K562 (cell line): ENCODE results near the gene OPRM1. TPM values are rescaled to one million over a fixed set of nuclear protein-coding genes. Genes with fewer than 3 reads are reported as not detected.

ENCODE experiments used
- ATAC-seq: fragments of 200-7000 bp; cut with Tn5 transposase; 3 replicates; pipeline ENCODE4 v1.9.1; 2020; ENCODE audit warnings: moderate library complexity
- BruUV-seq: library from RNA; stranded (reverse); fragments of 400-500 nt; replicated peaks from 2 replicates; lab custom pipeline; 2021; lab: Mats Ljungman, UMichigan
- CTCF ChIA-PET: fragments of 300-600 bp; formaldehyde crosslinking; extraction: SDS; loops from one replicate; lab custom pipeline; 2021; ENCODE audit warnings: low intra/inter-chr PET ratio; lab: Yijun Ruan, JAX
- POLR2A ChIA-PET: fragments of 300-600, 350-650 bp; sonication (Branson Sonifier 250); formaldehyde crosslinking; extraction: SDS; loops from one replicate; lab custom pipeline; 2021; ENCODE audit warnings: antibody characterized with exemption, inconsistent platforms; lab: Yijun Ruan, JAX
- DNase-seq, 4 experiments: peaks; one replicate each; pipeline versions ENCODE4 v3.0.0 to v3.0.0-alpha.2; 2011 to 2018; ENCODE audit warnings: low spot score in 3 of 4, mixed read lengths in 3 of 4; ENCODE audit errors: extremely low read depth in 1 of 4
- FAIRE-seq: peaks from 2 replicates; lab custom pipeline; 2011; peaks lifted over from hg19 to GRCh38; lab: Jason Lieb, UNC
- H2AFZ ChIP-seq: 2 replicates; pipeline ENCODE4 v1.6.0; 2011; ENCODE audit warnings: low read depth, low read length, control low read depth, inconsistent platforms
- H3K27ac ChIP-seq: fragments of 200-600 bp; 3 replicates; pipeline ENCODE4 v1.8.0; 2011; ENCODE audit warnings: low read depth, mild to moderate bottlenecking, control low read depth, inconsistent platforms, low read length, moderate library complexity, mixed read lengths; ENCODE audit errors: extremely low read depth
- H3K27me3 ChIP-seq, 2 experiments: fragments of 300-600 bp in 1 of 2; 2 replicates in 1 of 2; 3 replicates in 1 of 2; pipeline versions ENCODE4 v1.6.0 to v1.8.0; 2011; ENCODE audit warnings: inconsistent platforms in 2 of 2, low read length in 2 of 2, mild to moderate bottlenecking in 1 of 2, mixed read lengths in 1 of 2, moderate library complexity in 1 of 2; ENCODE audit not compliant: control insufficient read depth in 2 of 2, insufficient read depth in 2 of 2
- H3K36me3 ChIP-seq: fragments of 300-600 bp; 3 replicates; pipeline ENCODE4 v1.8.0; 2011; ENCODE audit warnings: mild to moderate bottlenecking, low read length, inconsistent platforms; ENCODE audit not compliant: control insufficient read depth, insufficient read depth
- H3K4me1 ChIP-seq, 2 experiments: fragments of 200-600 bp in 1 of 2; replicated peaks in 1 of 2; 2 replicates in 1 of 2; 3 replicates in 1 of 2; pipeline versions ENCODE4 v1.5.1 to v1.8.0; 2011; ENCODE audit warnings: inconsistent platforms in 2 of 2, low read length in 2 of 2, mild to moderate bottlenecking in 1 of 2, mixed read lengths in 1 of 2, moderate library complexity in 1 of 2; ENCODE audit not compliant: control insufficient read depth in 2 of 2, insufficient read depth in 2 of 2
- H3K4me2 ChIP-seq: 2 replicates; pipeline ENCODE4 v1.6.1; 2011; ENCODE audit warnings: low read length, control low read depth, inconsistent platforms, mixed read lengths; ENCODE audit not compliant: insufficient read depth
- H3K4me3 ChIP-seq: fragments of 200-600 bp; sonication (generic), shearing (Covaris generic); 2 replicates; pipeline ENCODE4 v1.5.1; 2016; ENCODE audit warnings: control low read depth, inconsistent platforms
- H3K79me2 ChIP-seq: fragments of 200-600 bp; 3 replicates; pipeline ENCODE4 v1.8.0; 2011; ENCODE audit warnings: low read length, inconsistent platforms; ENCODE audit not compliant: control insufficient read depth, insufficient read depth
- H3K9ac ChIP-seq, 2 experiments: 2 replicates each; pipeline versions ENCODE4 v1.6.0 to v1.6.1; 2011; ENCODE audit warnings: low read depth in 2 of 2, low read length in 2 of 2, control low read depth in 1 of 2, inconsistent platforms in 1 of 2, mild to moderate bottlenecking in 1 of 2, mixed read lengths in 1 of 2; ENCODE audit not compliant: insufficient read depth in 1 of 2
- H3K9me1 ChIP-seq: one replicate; pipeline ENCODE4 v1.6.0; 2011; ENCODE audit warnings: inconsistent platforms, mild to moderate bottlenecking, low read length, moderate library complexity; ENCODE audit not compliant: control insufficient read depth, insufficient read depth
- H3K9me3 ChIP-seq: replicated peaks from 2 replicates; pipeline ENCODE4 v1.5.1; 2011; ENCODE audit warnings: low read depth, low read length, inconsistent platforms; ENCODE audit not compliant: control insufficient read depth, insufficient read depth
- H4K20me1 ChIP-seq: replicated peaks from 2 replicates; pipeline ENCODE4 v1.6.1; 2011; ENCODE audit warnings: low read length, inconsistent platforms, mixed read lengths; ENCODE audit not compliant: control insufficient read depth, insufficient read depth
- FOXK2 ChIP-seq, 2 experiments: fragments of 450-650 bp; IDR thresholded peaks in 1 of 2; conservative IDR thresholded peaks in 1 of 2; 2 replicates each; pipeline ENCODE4 v1.6.1; 2016; ENCODE audit warnings: low read depth in 2 of 2, mild to moderate bottlenecking in 1 of 2
- POLR2AphosphoS5 ChIP-seq: IDR thresholded peaks from 2 replicates; pipeline ENCODE4 v1.6.1; 2011; ENCODE audit warnings: mild to moderate bottlenecking, low read depth, low read length, moderate library complexity; ENCODE audit not compliant: control insufficient read depth, insufficient read depth
- RBM14 ChIP-seq: fragments of 200-400 bp; formaldehyde crosslinking; IDR thresholded peaks from 2 replicates; pipeline ENCODE4 v1.6.1; 2018; ENCODE audit warnings: low read depth, mild to moderate bottlenecking, low read length, moderate library complexity, borderline replicate concordance; ENCODE audit not compliant: insufficient read depth
- TEAD2 ChIP-seq: fragments of 450-650 bp; IDR thresholded peaks from 2 replicates; pipeline ENCODE4 v1.6.1; 2016; ENCODE audit warnings: missing genetic modification characterization, control low read depth, missing compliant biosample characterization
- ZBED1 ChIP-seq: IDR thresholded peaks from 2 replicates; pipeline ENCODE4 v1.6.1; 2014
- ZNF263 ChIP-seq: sonication (generic); formaldehyde crosslinking; IDR thresholded peaks from 2 replicates; pipeline ENCODE4 v1.8.0; 2022; ENCODE audit warnings: mild to moderate bottlenecking, missing genetic modification reagents, borderline replicate concordance
- WGBS: fragments of 100-300 bp; shearing (Covaris generic); methylation state at CpG from one replicate; pipeline ENCODE4 v1.1.6; 2016; ENCODE audit warnings: low coverage, mixed read lengths; ENCODE audit not compliant: insufficient coverage; ENCODE audit errors: missing lambda C conversion rate; 5-methylcytosine and 5-hydroxymethylcytosine counted together
- in situ Hi-C: fragments of 300-500 bp; cut with MboI; formaldehyde crosslinking; loops from 4 replicates; pipeline ENCODE4 v1.15.0; 2018; ENCODE audit warnings: inconsistent platforms, mixed read lengths
- intact Hi-C: fragments of 100-400 bp; cut with micrococcal nuclease; formaldehyde crosslinking; loops from 2 replicates; pipeline ENCODE4 v1.14.2; 2022
- polyA plus RNA-seq, 8 experiments: library from polyadenylated mRNA; depleted of rRNA in 4 of 8; stranded (reverse) in 5 of 8; unstranded in 3 of 8; fragments of >200 nt; fragmentation: Nextera tagmentation in 2 of 8; fragmentation: Illumina TruSeq in 1 of 8; extraction: Ambion mirVana in 2 of 8; extraction: Trizol in 1 of 8; gene quantifications; 2 replicates each; pipeline versions ENCODE4 v1.2.1 to v1.2.3, GENCODE V29; 2011 to 2014; ENCODE audit warnings: inconsistent platforms in 1 of 8, missing spikeins in 1 of 8
- total RNA-seq, 7 experiments: library from RNA; depleted of rRNA in 6 of 7; stranded (reverse); fragments of >200 nt in 6 of 7; fragmentation: Illumina TruSeq in 2 of 7; extraction: Trizol in 2 of 7; gene quantifications; 2 replicates each; pipeline versions ENCODE4 v1.2.1 to v1.2.3, GENCODE V29; 2011 to 2021; ENCODE audit warnings: low replicate concordance in 1 of 7

Gene OPRM1
- total and polyA plus RNA-seq, 9 of the 15 experiments (the other 6 are each of a cell fraction or from before 2014, with no cell fraction given), result not detected

GRCh38 chr6:154117485-154117884 is 78.4 kb downstream of the OPRM1 start:
- Histone ChIP-seq H3K4me2 (no peak overlapping the region), H2AFZ (no peak overlapping the region), H3K27ac (no peak overlapping the region), H3K27me3 (no peaks in the 10 kb centered on the region), H3K4me1 (no peaks in the 10 kb centered on the region), H3K9ac (no peak overlapping the region), H3K4me3 (no peak overlapping the region), H3K9me3 (no peaks in the 10 kb centered on the region), H3K9me1 (no peaks in the 10 kb centered on the region), H3K36me3 (no peaks in the 10 kb centered on the region), H3K79me2 (no peaks in the 10 kb centered on the region), H4K20me1 (no peaks in the 10 kb centered on the region)
- no peak for FAIRE-seq
- intact Hi-C loops, result no loop called here
- 0% methylated on average over 4 of the region's 4 CpGs for WGBS
- ChIA-PET CTCF (no interaction called here), POLR2A (interaction anchor here (0.6 kb wide), 1 partner anchor 29 kb away, joined by 3 read pairs; no protein-coding TSS in a partner anchor)
- DNase-seq, result no peak
- in situ Hi-C loops, result no loop called here
- BruUV-seq, result no TSS peak
- no peak for TF ChIP-seq ZBED1
- no peak for TF ChIP-seq ZNF263
- no peak for TF ChIP-seq FOXK2 (conservative IDR thresholded peaks at IDR 0.05 in 1 of 2, IDR thresholded peaks at IDR 0.05 in 1 of 2; ENCODE audit: low read depth in 2 of 2)
- TF ChIP-seq POLR2AphosphoS5, result no peak
- TF ChIP-seq RBM14, result no peak
- TF ChIP-seq TEAD2, result no peak
- ATAC-seq, result no peak
